OCI-LY1 (cell line): ENCODE data around the gene SKOR2.

Experiments used
- H2AFZ ChIP-seq: fragments of 200-600 bp; sonication (generic), shearing (Covaris generic); 2 replicates; pipeline ENCODE4 v1.6.0; 2014; ENCODE audit warnings: antibody characterized with exemption, mild to moderate bottlenecking, low read length
- H3F3A ChIP-seq: fragments of 200-600 bp; sonication (generic), shearing (Covaris generic); 2 replicates; pipeline ENCODE4 v1.6.0; 2014; ENCODE audit warnings: mild to moderate bottlenecking, antibody characterized with exemption, low read length, moderate library complexity; ENCODE audit not compliant: insufficient read depth
- H3K27ac ChIP-seq: fragments of 200-600 bp; sonication (generic); 2 replicates; pipeline ENCODE4 v1.5.1; 2014; ENCODE audit warnings: low read length, mixed run types, mild to moderate bottlenecking, low read depth; ENCODE audit not compliant: poor library complexity, severe bottlenecking
- H3K27me3 ChIP-seq: fragments of 200-600 bp; sonication (generic); 2 replicates; pipeline ENCODE4 v1.6.0; 2014; ENCODE audit warnings: antibody characterized with exemption, mild to moderate bottlenecking, low read length, moderate library complexity; ENCODE audit not compliant: insufficient read depth
- H3K36me3 ChIP-seq: fragments of 200-600 bp; sonication (generic); 2 replicates; pipeline ENCODE4 v1.6.1; 2014; ENCODE audit warnings: mild to moderate bottlenecking, antibody characterized with exemption, low read length, moderate library complexity, mixed read lengths; ENCODE audit not compliant: insufficient read depth
- H3K4me1 ChIP-seq: fragments of 200-600 bp; sonication (generic); 2 replicates; pipeline ENCODE4 v1.5.1; 2014; ENCODE audit warnings: mild to moderate bottlenecking, low read length, moderate library complexity; ENCODE audit not compliant: insufficient read depth, severe bottlenecking
- H3K4me2 ChIP-seq: fragments of 200-600 bp; sonication (generic), shearing (Covaris generic); 2 replicates; pipeline ENCODE4 v1.6.1; 2014; ENCODE audit warnings: low read length
- H3K4me3 ChIP-seq: fragments of 200-600 bp; sonication (generic); 2 replicates; pipeline ENCODE4 v1.5.1; 2014; ENCODE audit warnings: low read length, low read depth, mild to moderate bottlenecking, mixed read lengths; ENCODE audit not compliant: poor library complexity, severe bottlenecking
- H3K79me2 ChIP-seq: fragments of 200-600 bp; shearing (Covaris generic); 2 replicates; pipeline ENCODE4 v1.6.1; 2016; ENCODE audit warnings: mixed run types, low read length, mixed read lengths; ENCODE audit not compliant: insufficient read depth
- H3K9ac ChIP-seq: fragments of 200-600 bp; sonication (generic), shearing (Covaris generic); 2 replicates; pipeline ENCODE4 v1.6.1; 2014; ENCODE audit warnings: mild to moderate bottlenecking, low read length, mixed read lengths
- H3K9me2 ChIP-seq: fragments of 200-600 bp; sonication (generic), shearing (Covaris generic); 2 replicates; pipeline ENCODE4 v1.6.1; 2014; ENCODE audit warnings: low read depth, mild to moderate bottlenecking, low read length, mixed read lengths
- H3K9me3 ChIP-seq: fragments of 200-600 bp; shearing (Covaris generic); 2 replicates; pipeline ENCODE4 v1.6.1; 2014; ENCODE audit warnings: low read length, mixed read lengths
- H4K20me1 ChIP-seq: fragments of 200-600 bp; sonication (generic), shearing (Covaris generic); 2 replicates; pipeline ENCODE4 v1.6.0; 2016; ENCODE audit warnings: mild to moderate bottlenecking, low read length; ENCODE audit not compliant: insufficient read depth
- EZH2 ChIP-seq: fragments of 200-600 bp; sonication (generic), shearing (Covaris generic); IDR thresholded peaks from 2 replicates; pipeline ENCODE4 v1.8.0; 2017; ENCODE audit warnings: borderline replicate concordance, mixed run types, mild to moderate bottlenecking, antibody characterized with exemption, low read length, moderate library complexity, mixed read lengths
- TF ChIP-seq, protein P1 (sequence below): fragments of 200-600 bp; sonication (generic), shearing (Covaris generic); IDR thresholded peaks from 2 replicates; pipeline ENCODE4 v1.5.1; 2017; ENCODE audit warnings: mild to moderate bottlenecking, antibody characterized with exemption, low read length, moderate library complexity, mixed read lengths

SKOR2 gene

DNA sequence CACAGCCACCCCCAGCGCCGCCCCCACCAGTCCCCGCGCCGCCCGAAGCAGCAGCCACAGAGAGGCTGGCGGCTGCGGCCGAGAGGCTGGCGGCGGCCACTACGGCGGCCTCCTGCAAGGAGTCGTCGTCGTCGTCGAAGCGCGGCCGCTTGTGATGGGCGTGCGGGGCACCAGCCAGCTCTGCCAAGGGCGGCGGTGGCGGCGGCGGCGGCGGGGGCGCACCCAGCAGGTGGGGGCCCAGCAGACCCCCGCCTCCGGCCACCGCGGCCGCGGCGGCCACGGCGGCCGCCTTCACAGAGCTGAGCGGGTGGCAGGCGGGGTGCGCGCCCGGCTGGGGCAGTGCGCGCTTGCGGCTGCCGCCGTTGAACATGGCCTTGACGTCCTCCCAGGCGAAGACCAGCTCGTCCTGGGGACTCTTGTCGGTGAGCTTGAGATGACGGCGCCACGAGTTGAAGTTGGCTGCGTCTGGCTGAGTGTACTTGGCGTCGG, 3.3 kb downstream of the SKOR2 start:
- no peaks in the 10 kb centered on the region for H3K27me3 ChIP-seq
- no peak overlapping the region for H3K27ac ChIP-seq
- H3K36me3 ChIP-seq = no peaks in the 10 kb centered on the region
- no peaks in the 10 kb centered on the region for H3K4me1 ChIP-seq
- no peak overlapping the region for H2AFZ ChIP-seq
- no peak overlapping the region for H3K4me3 ChIP-seq
- no peak for TF ChIP-seq EZH2
- TF ChIP-seq, protein P1, sequence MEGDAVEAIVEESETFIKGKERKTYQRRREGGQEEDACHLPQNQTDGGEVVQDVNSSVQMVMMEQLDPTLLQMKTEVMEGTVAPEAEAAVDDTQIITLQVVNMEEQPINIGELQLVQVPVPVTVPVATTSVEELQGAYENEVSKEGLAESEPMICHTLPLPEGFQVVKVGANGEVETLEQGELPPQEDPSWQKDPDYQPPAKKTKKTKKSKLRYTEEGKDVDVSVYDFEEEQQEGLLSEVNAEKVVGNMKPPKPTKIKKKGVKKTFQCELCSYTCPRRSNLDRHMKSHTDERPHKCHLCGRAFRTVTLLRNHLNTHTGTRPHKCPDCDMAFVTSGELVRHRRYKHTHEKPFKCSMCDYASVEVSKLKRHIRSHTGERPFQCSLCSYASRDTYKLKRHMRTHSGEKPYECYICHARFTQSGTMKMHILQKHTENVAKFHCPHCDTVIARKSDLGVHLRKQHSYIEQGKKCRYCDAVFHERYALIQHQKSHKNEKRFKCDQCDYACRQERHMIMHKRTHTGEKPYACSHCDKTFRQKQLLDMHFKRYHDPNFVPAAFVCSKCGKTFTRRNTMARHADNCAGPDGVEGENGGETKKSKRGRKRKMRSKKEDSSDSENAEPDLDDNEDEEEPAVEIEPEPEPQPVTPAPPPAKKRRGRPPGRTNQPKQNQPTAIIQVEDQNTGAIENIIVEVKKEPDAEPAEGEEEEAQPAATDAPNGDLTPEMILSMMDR = no peak
- no peaks in the 10 kb centered on the region for H4K20me1 ChIP-seq
- no peaks in the 10 kb centered on the region for H3F3A ChIP-seq
- no peak overlapping the region for H3K9ac ChIP-seq
- no peaks in the 10 kb centered on the region for H3K79me2 ChIP-seq
- H3K4me2 ChIP-seq = no peak overlapping the region
- no peaks in the 10 kb centered on the region for H3K9me3 ChIP-seq
- no peaks in the 10 kb centered on the region for H3K9me2 ChIP-seq

DNA sequence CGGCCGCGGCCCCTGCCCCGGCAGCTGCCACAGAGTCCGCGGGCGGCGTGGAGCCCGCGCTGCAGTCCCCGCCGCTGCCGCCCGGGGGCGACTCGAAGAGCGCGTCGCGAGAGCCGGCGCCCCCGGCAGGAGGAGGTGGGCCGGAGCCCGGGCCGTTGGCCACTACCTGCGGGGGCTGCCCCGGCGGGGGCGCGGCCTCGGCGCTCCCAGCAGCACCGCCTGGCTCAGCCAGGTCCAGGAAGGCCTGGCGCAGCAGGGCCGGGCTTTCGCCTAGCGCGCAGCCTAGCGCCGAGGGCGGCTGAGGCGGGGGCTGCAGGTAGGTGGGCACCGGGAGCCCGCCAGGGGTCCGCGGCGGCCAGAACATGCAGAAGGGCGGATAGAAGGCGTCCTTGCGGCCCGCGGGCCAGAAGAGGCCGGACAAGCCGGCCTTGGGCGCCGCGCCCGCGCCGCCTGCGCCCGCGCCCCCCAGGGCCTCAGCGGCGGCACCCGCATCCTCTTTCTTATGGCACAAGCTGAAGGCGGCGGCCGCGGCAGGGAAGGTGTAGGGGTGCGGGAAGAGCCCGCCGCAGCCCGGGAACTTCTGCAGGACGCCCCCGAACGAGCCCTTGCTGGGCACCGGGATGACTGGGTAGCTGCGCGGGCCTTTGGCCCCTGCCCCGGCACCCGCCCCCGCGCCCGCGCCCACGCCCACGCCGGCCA, 3.9 kb downstream of the SKOR2 start:
- no peaks in the 10 kb centered on the region for H3K27me3 ChIP-seq
- no peaks in the 10 kb centered on the region for H3K36me3 ChIP-seq
- H4K20me1 ChIP-seq = no peaks in the 10 kb centered on the region
- H3K27ac ChIP-seq = no peak overlapping the region
- H3K9me2 ChIP-seq = no peaks in the 10 kb centered on the region
- no peak overlapping the region for H3K4me3 ChIP-seq
- H3K9ac ChIP-seq = no peak overlapping the region
- no peaks in the 10 kb centered on the region for H3K9me3 ChIP-seq
- no peaks in the 10 kb centered on the region for H3K79me2 ChIP-seq
- H3F3A ChIP-seq = no peaks in the 10 kb centered on the region
- H3K4me2 ChIP-seq = no peak overlapping the region
- no peaks in the 10 kb centered on the region for H3K4me1 ChIP-seq
- no peak overlapping the region for H2AFZ ChIP-seq
- TF ChIP-seq, protein P1 = no peak
- TF ChIP-seq EZH2 = no peak

DNA sequence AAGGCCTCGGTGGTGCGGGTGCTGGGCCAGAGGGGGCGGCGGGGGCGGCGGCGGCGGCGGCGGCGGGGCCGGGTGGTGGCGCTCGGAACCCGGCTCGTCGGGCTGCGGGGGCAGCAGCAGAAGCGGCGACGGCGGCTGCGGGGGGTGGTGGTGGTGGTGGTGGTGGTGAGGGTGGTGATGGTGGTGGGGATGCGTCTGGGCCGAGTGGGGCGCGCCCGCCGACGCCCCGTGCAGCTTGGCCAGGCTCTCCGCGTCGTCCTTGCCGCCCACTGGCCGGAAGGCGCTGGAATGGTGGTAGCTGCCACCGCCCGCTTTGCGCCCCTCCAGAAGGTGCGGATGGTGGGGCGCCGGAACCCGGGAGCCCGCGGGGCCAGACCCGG, 4.4 kb downstream of the SKOR2 start:
- H3K27ac ChIP-seq = no peak overlapping the region
- no peaks in the 10 kb centered on the region for H4K20me1 ChIP-seq
- no peak for TF ChIP-seq EZH2
- TF ChIP-seq, protein P1 = no peak
- H3K9me2 ChIP-seq = no peaks in the 10 kb centered on the region
- H3K4me3 ChIP-seq = no peak overlapping the region
- H3K79me2 ChIP-seq = no peaks in the 10 kb centered on the region
- H3K27me3 ChIP-seq = no peaks in the 10 kb centered on the region
- no peaks in the 10 kb centered on the region for H3K4me1 ChIP-seq
- no peak overlapping the region for H2AFZ ChIP-seq
- no peaks in the 10 kb centered on the region for H3K9me3 ChIP-seq
- H3K36me3 ChIP-seq = no peaks in the 10 kb centered on the region
- no peaks in the 10 kb centered on the region for H3F3A ChIP-seq
- H3K9ac ChIP-seq = no peak overlapping the region
- H3K4me2 ChIP-seq = no peak overlapping the region
